Stimulated activated CD8-positive, alpha-beta memory T cell treated with anti-CD3 and anti-CD28 coated beads, Interleukin-15, amount 100 ng/mL, for 24 hours (primary cell): Measurements from ENCODE around the gene TBX4.
"Not testable (repeated sequence)": the region's sequence is repeated elsewhere in the genome, so short reads cannot be mapped to it uniquely, and the experiment has no call there.

Source experiments
- DNase-seq: peaks from one replicate; pipeline ENCODE4 v3.0.0-alpha.2; 2020; ENCODE audit warnings: low read depth

Gene TBX4

DNA sequence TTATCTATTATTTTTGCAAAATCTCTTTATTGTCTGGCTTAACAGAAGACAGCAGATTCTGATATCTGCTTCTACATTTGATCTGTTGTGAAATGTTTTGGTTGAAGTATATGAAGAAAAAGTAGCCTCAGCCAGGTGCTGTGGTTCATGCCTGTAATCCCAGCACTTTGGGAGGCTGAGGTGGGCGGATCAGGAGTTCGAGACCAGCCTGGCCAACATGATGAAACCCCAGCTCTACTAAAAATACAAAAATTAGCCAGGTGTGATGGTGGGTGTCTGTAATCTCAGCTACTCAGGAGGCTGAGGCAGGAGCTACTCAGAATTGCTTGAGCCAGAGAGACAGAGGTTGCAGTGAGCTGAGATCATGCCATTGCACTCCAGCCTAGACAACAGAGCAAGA, 75.2 kb downstream of the TBX4 start:
- DNase-seq, result not testable (repeated sequence)

GRCh38 chr17:61528171-61528570, 75.9 kb downstream of the TBX4 start:
- no peak for DNase-seq

GRCh38 chr17:61531223-61531622, 79.0 kb downstream of the TBX4 start:
- DNase-seq, result no peak

- DNase-seq, result no peak
Measured at GRCh38 chr17:61532826-61533225, 80.6 kb downstream of the TBX4 start.

- DNase-seq, result no peak
Measured at GRCh38 chr17:61533797-61534196, 81.6 kb downstream of the TBX4 start.

- DNase-seq, result no peak
Measured at GRCh38 chr17:61534414-61534813, 82.2 kb downstream of the TBX4 start.
